HepG2 (cell line): Measurements from ENCODE around the gene AFG1L. TPM values are rescaled to one million over a fixed set of nuclear protein-coding genes. Genes with fewer than 3 reads are reported as not detected.

ENCODE experiments used
- GFI1 ChIP-seq: sonication (generic); formaldehyde crosslinking; IDR thresholded peaks from 2 replicates; pipeline ENCODE4 v1.5.0; 2020; ENCODE audit warnings: missing genetic modification reagents, mild to moderate bottlenecking, borderline replicate concordance
- HMG20B ChIP-seq: conservative IDR thresholded peaks from 2 replicates; pipeline ENCODE4 v1.6.1; 2016; ENCODE audit warnings: missing genetic modification reagents, missing compliant biosample characterization
- MTA1 ChIP-seq: sonication (generic); formaldehyde crosslinking; IDR thresholded peaks from 2 replicates; pipeline ENCODE4 v1.4.0; 2020; ENCODE audit warnings: missing genetic modification reagents, mild to moderate bottlenecking, borderline replicate concordance
- SKIL ChIP-seq: sonication (generic); formaldehyde crosslinking; IDR thresholded peaks from 2 replicates; pipeline ENCODE4 v1.8.0; 2022; ENCODE audit warnings: missing genetic modification reagents, mild to moderate bottlenecking, moderate library complexity, borderline replicate concordance
- UBTF ChIP-seq: sonication (generic); formaldehyde crosslinking; IDR thresholded peaks from 2 replicates; pipeline ENCODE4 v1.4.0; 2020; ENCODE audit warnings: mild to moderate bottlenecking, missing genetic modification reagents
- ZNF335 ChIP-seq: sonication (generic); formaldehyde crosslinking; IDR thresholded peaks from 2 replicates; pipeline ENCODE4 v1.4.0; 2020; ENCODE audit warnings: missing genetic modification reagents
- ZNF614 ChIP-seq: IDR thresholded peaks from 2 replicates; pipeline ENCODE4 v1.6.1; 2018; ENCODE audit warnings: missing biosample characterization, missing genetic modification reagents, inconsistent platforms, borderline replicate concordance
- ZXDC ChIP-seq: sonication (generic); formaldehyde crosslinking; IDR thresholded peaks from 2 replicates; pipeline ENCODE4 v1.5.0; 2020; ENCODE audit warnings: mild to moderate bottlenecking, missing genetic modification reagents
- polyA plus RNA-seq, 8 experiments: library from polyadenylated mRNA; depleted of rRNA in 3 of 8; stranded (reverse) in 7 of 8; unstranded in 1 of 8; fragments of >200 nt; fragmentation: Illumina TruSeq in 4 of 8; extraction: Trizol in 4 of 8; gene quantifications; 2 replicates each; pipeline versions ENCODE4 v1.2.1 to v1.2.3, GENCODE V29; 2011 to 2016; ENCODE audit warnings: low read depth in 4 of 8, missing spikeins in 1 of 8, mixed read lengths in 1 of 8; ENCODE audit not compliant: insufficient read depth in 1 of 8
- total RNA-seq, 5 experiments: library from RNA; depleted of rRNA; stranded (reverse); fragments of >200 nt; fragmentation: Illumina TruSeq; extraction: Trizol; gene quantifications; 2 replicates each; pipeline ENCODE4 v1.2.3, GENCODE V29; 2016; ENCODE audit warnings: low read depth in 1 of 5
- TF ChIP-seq, protein P1 (sequence below): IDR thresholded peaks from 2 replicates; pipeline ENCODE4 v1.6.1; 2012; ENCODE audit warnings: low read depth, low read length, improper control_type of control experiment
- TF ChIP-seq, protein P2 (sequence below): sonication (generic); formaldehyde crosslinking; IDR thresholded peaks from 2 replicates; pipeline ENCODE4 v1.4.0; 2020; ENCODE audit warnings: missing genetic modification reagents, borderline replicate concordance
- TF ChIP-seq, protein P3 (sequence below): sonication (generic); formaldehyde crosslinking; IDR thresholded peaks from 2 replicates; pipeline ENCODE4 v1.8.0; 2022; ENCODE audit warnings: missing genetic modification reagents, low read depth, mild to moderate bottlenecking, borderline replicate concordance

Gene AFG1L
- total and polyA plus RNA-seq, 2 of the 13 experiments (the other 11 are each of a cell fraction or from before 2014, with no cell fraction given), result 3.1 to 14.0 TPM

DNA sequence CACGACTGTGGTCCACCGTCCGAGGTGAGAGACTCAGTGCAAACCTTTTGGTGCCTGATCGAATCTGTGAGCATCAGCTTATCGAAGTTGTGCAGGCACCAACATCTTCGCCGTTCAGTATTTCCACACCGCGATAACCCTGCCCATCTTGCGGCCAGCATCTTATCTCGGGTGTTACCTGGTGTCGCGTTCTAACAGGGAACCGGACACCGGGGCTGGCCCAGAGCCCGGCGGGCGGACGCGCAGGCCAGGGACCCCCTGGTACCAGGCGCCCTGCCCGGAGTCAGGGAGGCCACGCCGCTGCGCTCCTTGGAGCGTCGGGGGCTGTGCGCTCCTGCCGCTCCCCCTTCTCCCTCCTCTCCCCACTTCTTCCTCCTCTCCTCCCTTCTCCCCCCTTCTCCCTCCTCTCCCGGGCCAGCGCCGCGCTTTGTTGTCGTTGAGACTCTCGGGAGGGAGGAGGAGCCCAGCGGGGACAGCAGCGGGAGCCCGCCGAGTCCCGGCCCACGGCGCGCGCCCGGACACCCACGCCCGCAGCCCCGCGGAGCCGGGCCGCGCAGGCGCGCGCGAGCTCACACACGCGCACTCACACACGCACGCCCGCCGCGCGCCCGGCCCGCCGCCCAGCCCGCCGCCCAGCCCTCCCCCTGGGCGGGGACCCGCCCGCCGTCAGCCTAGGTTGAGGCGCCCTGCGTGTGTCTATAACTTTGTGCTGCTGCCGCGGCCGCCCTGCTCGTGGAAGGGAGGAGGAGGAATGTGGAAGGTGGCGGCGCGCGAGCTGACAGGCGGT lies 264.4 kb downstream of the AFG1L start (continued):
- TF ChIP-seq, protein P1, sequence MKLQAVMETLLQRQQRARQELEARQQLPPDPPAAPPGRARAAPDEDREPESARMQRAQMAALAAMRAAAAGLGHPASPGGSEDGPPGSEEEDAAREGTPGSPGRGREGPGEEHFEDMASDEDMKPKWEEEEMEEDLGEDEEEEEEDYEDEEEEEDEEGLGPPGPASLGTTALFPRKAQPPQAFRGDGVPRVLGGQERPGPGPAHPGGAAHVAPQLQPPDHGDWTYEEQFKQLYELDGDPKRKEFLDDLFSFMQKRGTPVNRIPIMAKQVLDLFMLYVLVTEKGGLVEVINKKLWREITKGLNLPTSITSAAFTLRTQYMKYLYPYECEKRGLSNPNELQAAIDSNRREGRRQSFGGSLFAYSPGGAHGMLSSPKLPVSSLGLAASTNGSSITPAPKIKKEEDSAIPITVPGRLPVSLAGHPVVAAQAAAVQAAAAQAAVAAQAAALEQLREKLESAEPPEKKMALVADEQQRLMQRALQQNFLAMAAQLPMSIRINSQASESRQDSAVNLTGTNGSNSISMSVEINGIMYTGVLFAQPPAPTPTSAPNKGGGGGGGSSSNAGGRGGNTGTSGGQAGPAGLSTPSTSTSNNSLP, result no peak
- peak; percentile 51; the same call in 1 of the 2 replicates for TF ChIP-seq SKIL (CRISPR knock-in tag)
- TF ChIP-seq HMG20B, result no peak
- TF ChIP-seq, protein P2, sequence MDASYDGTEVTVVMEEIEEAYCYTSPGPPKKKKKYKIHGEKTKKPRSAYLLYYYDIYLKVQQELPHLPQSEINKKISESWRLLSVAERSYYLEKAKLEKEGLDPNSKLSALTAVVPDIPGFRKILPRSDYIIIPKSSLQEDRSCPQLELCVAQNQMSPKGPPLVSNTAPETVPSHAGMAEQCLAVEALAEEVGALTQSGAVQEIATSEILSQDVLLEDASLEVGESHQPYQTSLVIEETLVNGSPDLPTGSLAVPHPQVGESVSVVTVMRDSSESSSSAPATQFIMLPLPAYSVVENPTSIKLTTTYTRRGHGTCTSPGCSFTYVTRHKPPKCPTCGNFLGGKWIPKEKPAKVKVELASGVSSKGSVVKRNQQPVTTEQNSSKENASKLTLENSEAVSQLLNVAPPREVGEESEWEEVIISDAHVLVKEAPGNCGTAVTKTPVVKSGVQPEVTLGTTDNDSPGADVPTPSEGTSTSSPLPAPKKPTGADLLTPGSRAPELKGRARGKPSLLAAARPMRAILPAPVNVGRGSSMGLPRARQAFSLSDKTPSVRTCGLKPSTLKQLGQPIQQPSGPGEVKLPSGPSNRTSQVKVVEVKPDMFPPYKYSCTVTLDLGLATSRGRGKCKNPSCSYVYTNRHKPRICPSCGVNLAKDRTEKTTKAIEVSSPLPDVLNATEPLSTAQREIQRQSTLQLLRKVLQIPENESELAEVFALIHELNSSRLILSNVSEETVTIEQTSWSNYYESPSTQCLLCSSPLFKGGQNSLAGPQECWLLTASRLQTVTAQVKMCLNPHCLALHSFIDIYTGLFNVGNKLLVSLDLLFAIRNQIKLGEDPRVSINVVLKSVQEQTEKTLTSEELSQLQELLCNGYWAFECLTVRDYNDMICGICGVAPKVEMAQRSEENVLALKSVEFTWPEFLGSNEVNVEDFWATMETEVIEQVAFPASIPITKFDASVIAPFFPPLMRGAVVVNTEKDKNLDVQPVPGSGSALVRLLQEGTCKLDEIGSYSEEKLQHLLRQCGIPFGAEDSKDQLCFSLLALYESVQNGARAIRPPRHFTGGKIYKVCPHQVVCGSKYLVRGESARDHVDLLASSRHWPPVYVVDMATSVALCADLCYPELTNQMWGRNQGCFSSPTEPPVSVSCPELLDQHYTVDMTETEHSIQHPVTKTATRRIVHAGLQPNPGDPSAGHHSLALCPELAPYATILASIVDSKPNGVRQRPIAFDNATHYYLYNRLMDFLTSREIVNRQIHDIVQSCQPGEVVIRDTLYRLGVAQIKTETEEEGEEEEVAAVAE (CRISPR knock-in tag), result no peak
- 0 out of 2 replicates have a peak, but pooled peaks have one; percentile 23 for TF ChIP-seq GFI1 (CRISPR knock-in tag)
- no peak; the same call in 1 of the 2 replicates for TF ChIP-seq ZXDC (CRISPR knock-in tag)
- no peak for TF ChIP-seq MTA1 (CRISPR knock-in tag)
- TF ChIP-seq, protein P3, sequence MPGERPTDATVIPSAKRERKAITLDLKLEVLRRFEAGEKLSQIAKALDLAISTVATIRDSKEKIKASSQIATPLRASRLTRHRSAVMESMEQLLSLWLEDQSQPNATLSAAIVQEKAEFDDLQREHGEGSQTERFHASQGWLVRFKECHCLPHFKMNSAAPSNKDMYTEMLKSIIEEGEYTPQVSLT (CRISPR knock-in tag), result no peak
- TF ChIP-seq ZNF335 (CRISPR knock-in tag), result no peak
- TF ChIP-seq ZNF614 (CRISPR knock-in tag), result no peak
- peak; percentile 49; the same call in 1 of the 2 replicates for TF ChIP-seq UBTF
